Measurements from ENCODE around the gene MRPS18A.
A peak's percentile ranks its signal among the peaks of the same experiment; 100 is the strongest.

Gene MRPS18A

DNA sequence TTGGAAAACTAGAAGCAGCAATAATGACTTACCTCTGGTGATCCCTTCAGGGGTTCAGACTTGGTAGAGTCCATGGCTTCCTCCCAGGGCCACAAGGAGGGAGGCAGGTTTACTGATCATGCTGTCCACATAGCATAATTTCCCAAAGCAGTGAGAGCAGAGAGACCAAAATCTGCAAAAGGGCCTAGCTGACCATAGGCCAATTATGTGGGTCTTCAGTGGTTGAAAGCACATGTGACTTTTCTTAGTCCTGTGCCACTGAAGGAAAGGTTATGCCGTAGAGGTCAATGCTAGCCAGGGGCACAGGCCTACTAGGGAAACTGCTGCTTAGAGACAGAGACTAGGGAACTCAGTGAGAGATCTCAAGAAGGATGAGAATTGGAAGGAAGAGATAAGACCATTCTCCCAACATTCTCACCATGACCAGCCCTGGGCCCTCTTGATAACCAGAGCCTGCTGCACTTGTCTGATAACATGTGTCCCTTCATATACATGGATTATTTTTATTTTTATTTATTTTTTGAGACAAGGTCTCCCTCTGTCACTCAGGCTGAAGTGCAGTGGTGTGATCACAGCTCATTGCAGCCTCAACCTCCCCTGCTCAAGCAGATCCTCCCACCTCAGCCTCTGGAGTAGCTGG is 56.5 kb downstream of the MRPS18A start:
- DNase-seq, result no peak

DNA sequence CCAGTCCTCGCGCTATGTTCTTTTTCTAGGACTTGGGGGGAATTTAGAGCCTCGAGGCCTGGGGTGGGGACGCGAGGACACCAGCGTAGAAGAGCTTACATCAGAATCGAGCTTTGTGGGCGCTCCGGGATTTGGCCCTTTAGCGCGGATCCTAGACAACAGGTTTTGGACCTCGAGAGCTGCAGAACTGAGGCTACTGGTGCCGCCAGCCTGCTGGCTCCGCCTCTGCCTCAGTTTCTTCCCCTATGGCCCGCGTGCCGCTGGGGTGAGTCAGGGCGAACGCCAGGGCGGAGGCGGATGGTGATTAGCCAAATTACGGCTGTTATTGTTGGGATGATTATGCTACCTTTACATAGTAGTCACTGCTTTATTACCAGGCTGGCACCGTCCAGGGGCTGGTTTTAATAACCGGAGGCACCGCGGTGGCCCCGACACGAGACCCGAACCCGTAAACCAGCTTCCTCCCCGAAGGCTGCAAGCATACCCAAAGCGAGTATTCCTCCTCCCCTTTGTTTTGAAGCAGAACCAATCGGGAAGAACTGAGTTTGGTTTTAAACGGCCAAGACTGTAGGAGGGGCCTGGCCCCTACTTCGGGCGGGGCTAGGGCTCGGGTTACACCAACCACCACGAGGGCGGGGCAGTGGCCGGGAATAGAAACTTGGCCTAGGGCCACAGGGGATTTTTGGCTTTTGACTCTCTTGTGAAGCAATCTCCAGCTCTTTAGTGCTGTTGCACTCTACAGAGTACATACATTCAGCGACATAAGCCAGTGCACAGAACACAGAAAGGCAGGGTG is 57.9 kb downstream of the MRPS18A start:
- peak; percentile 73 to 83 for DNase-seq

DNA sequence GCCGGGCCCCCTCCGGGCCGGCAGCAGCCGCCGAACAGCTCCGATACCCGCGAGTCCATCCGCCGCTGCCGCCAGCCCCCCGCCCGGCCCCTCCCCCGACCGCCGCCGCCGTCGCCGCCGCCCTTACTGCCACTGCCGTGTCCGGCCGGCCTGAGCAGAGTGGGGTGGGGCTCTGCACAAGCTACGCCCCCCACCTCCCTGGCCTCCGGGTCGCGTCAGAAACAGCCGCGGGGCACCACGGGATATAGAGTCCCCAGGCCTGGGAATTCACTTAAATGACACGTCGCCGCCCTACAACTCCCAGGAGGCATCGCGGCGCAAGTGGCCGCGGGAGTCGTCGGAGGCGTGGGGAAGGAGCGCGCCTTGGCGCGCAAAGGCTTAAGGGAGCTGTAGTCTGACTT is 58.5 kb downstream of the MRPS18A start, which contains the start of gene GTPBP2:
GTPBP2 (minus strand) TSS at position 161 of the 401 bp plus-strand sequence; CDS start at position 59, 102 bp downstream.
- DNase-seq, result peak; percentile 91 to 98

DNA sequence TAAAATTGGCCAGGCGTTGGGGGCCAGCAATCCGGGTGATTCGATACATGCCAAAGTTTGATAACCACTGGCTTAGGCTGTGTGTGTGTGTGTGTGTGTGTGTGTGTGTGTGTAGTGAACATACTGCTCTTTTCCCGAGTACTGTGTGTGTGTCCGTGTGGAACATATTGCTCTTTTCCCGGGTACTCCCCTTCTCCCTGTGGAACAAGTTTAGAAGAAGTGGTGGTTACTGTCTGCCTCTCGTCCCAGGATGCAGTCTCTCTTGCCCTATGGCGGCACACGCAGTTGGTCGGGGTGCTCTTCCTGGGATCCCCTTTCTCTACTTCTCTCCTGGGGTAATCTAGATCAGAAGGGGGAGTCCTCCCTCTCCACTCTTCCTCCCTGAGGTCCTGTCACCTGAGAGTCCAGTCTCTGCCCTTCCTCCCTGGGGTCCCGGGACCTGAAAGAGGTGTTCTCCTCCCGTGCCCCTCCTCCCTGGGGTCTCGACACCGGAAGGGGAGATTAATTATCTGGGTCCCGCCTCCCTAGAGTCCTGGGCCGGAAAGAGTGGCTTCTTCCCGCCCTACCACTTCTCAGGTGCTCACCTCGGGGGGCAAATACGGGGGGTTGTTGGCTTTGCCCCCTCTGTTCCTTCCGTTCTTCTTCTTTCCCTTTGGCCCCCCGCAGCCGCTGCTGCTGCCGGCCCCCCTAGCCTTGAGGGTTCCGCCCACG is 59.0 kb downstream of the MRPS18A start:
- DNase-seq, result peak; percentile 38 to 42

DNA sequence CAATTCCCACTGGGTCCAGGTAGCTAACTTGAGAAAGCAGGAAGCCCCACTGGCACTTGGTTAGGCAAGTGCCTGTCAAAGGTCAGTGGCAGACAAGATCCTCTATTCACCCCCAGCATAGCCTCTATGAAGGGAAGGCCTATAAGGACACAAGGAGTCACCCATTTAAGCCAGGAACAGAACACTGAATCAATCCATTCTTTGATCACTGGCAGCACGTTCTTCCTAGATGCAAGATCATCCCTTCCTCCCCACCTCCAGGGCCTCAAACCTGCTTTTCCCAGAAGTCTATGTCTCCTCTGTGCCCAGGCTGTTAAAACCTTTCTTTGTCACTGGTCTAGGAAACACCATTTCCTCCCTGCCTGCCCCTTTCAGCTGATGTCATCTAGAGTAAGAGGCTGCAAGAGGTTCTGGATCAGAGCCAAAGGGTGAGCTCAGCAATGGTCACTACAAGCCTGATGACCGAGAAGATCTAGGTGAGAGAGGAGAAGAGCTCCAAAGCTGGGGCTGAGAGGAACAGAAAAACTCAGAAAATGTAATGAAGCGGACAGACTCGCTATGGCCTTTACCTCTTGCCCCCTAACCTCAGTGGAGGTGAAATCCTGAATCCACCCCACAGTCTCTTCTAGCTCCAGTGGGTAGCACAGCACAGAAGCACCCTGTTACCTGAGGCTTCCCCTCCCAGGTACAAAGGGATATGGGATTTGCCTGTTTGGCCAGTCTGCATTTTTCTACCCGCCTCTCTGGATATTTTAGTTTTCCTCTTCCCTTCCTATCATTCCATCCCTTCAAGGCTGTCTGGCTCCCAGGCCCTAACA is 60.4 kb downstream of the MRPS18A start:
- DNase-seq, result no peak

DNA sequence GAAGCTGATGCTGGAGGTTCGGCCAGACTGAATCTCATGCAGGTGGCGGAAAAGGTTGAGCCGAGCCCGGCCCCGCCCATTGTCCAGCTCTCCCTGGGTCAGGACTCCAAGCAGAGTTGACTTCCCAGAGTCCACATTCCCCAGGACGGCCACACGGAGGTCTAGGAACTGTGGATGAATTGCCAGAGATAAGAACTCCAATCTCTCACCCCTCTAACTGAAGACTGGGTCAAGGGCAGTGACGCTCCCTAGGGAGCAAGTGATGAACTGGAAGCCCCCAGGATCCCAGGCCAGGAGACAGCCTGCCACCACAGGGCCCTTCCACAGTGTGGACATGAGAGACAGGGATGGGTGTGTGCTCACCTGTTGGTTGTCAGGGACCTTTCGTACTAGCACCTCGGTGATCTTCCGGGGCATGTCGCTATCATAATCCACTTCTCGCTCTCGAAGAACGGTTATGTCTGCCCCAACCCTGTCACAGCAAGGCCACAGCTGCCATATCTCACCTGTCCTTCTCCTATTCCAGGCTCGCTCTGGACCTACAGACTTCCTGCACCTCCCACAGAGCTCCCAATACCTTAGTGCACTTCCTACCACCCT is 62.1 kb downstream of the MRPS18A start:
- DNase-seq, result no peak

DNA sequence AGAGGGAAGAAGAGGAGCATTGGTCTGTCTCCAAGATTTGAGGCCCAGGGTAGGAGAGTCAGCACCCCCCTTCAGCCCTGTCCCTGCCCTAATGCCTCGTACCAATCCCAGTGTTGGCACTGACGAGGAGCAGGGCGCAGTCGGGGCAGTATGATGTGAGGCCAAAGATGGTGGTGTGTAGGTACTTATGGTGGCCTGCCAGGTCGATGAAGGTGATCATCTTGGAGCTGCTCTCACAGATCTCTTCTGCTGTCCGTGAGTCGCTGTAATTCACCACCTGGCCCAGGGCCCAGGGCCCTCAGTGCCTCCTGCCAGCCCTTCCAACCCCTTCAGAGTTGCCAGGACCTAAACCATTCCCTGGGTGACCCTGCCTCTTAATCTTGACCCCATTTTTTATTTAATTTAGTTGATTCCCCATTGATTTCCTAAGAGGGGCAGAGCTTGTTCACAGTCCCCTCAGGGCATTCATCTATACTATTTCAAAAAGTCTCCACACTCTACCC is 62.8 kb downstream of the MRPS18A start:
- no peak for DNase-seq

DNA sequence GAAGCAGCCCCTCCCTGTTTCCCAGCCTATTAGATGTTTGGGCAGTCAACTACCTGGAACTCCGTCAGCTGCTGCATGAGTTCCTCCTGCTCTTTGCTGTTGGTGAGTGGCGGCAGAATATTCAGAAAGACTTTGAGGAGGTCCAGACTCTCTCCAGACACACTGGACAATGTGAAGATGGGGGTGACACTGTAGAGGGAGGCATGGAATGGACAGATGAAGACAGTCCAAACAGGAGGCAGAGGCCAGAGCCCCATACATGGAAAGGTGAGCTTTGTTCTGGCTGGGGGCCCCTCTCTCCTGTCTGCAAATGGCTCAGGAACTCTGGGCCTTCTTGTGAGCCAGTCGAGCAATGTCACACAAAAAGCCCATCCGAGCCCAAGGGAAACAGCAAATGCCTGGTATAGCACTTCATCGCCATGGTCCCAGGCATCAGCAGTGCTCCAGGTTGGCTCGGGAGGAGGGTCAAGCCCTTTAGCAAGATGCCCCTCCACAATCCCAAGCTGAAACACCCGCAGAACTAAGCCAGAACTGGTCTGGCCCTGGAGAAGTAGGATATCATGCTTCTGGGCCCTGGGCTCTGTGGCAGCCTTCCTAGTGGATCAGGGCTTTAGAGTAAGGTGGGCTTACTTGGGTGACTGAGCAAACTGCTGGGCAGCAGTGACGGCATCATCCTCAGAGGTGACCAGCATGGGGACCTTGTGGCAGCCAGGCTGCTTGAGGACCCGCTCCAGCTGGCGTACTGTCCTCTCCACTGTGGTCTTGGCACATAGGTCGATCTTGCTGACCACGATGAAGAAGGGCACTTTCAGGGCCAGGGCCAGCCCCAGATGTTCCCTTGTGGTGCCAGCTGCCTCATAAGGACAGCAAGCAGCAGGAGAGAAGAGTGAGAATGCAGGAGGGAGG is 63.5 kb downstream of the MRPS18A start:
- no peak for DNase-seq

DNA sequence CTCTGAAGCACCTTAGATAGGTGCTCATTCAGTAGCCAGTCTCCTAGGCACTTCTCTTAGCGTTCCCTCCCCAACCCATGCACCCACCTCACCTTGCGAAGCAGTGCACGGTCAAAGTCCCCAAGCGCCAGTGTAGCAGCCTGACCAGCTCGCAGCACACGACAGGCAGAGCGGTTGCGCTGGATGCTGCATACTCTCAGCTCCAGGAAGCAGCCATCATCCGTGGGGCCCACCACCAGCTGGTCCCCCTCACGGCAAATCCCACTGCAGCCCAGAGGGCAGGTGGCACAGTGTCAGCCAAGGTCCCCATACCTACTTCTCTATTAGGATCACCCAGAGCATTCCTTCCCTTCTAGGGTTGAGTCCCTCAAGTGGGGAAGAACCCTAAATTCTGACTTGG is 65.0 kb downstream of the MRPS18A start:
- no peak for DNase-seq

DNA sequence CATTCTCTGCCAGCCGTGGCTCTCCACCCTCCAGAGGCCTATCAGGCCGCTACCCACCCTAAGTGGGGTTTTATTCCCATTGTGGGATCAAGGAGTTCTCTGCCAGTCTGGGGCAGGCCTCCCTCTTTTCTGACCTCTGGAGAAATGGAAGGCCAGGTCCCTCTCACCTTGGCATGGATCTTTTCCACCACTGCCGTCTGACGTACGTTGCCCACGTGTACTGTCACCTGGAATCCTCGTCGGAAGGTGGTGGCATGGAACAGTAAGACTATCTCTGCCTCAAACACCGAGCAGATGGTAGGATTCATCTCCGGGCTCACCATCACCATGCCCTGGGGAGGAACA is 65.8 kb downstream of the MRPS18A start:
- no peak for DNase-seq

Data from stimulated activated CD4-positive, alpha-beta T cell treated with anti-CD3 and anti-CD28 coated beads, Interleukin-4, amount 100 ng/mL, for 4 hours (primary cell).